Cerebellar cortex (tissue), 1 donor: ENCODE data around the gene ANO7.

ENCODE experiments used
- DNase-seq: peaks from one replicate; pipeline ENCODE4 v3.0.0-alpha.2; 2015; ENCODE audit warnings: low spot score

ANO7 gene

GRCh38 chr2:241157841-241158545, 30.5 kb upstream of the ANO7 start:
- DNase-seq = no peak

GRCh38 chr2:241158546-241158900, 30.0 kb upstream of the ANO7 start:
- DNase-seq = no peak

- no peak for DNase-seq
These were observed 29.4 kb upstream of the ANO7 start for GRCh38 chr2:241159116-241159515.

- DNase-seq = no peak
These were observed 28.2 kb upstream of the ANO7 start for GRCh38 chr2:241160318-241160717.

GRCh38 chr2:241161646-241162281, 26.7 kb upstream of the ANO7 start:
- DNase-seq = peak; percentile 21

- DNase-seq = no peak
These were observed 24.8 kb upstream of the ANO7 start for GRCh38 chr2:241163601-241164118.

- DNase-seq = no peak
These were observed 20.1 kb upstream of the ANO7 start for GRCh38 chr2:241168366-241168765.

GRCh38 chr2:241173557-241173956, 14.9 kb upstream of the ANO7 start:
- DNase-seq = no peak

- no peak for DNase-seq
These were observed 10.7 kb upstream of the ANO7 start for GRCh38 chr2:241177526-241178334.

GRCh38 chr2:241178961-241179360, 9.5 kb upstream of the ANO7 start:
- no peak for DNase-seq

- DNase-seq = no peak
These were observed 8.6 kb upstream of the ANO7 start for GRCh38 chr2:241179899-241180298.

- peak; percentile 19 for DNase-seq
These were observed 8.0 kb upstream of the ANO7 start for GRCh38 chr2:241180495-241180894.

GRCh38 chr2:241182126-241182525, 6.4 kb upstream of the ANO7 start:
- DNase-seq = no peak

GRCh38 chr2:241182531-241183133, 5.8 kb upstream of the ANO7 start:
- DNase-seq = no peak

GRCh38 chr2:241183221-241183620, 5.3 kb upstream of the ANO7 start:
- DNase-seq = no peak

- no peak for DNase-seq
These were observed 3.6 kb upstream of the ANO7 start for GRCh38 chr2:241184901-241185300.

GRCh38 chr2:241185961-241186360, 2.5 kb upstream of the ANO7 start:
- no peak for DNase-seq

- no peak for DNase-seq
These were observed 1.2 kb upstream of the ANO7 start for GRCh38 chr2:241187101-241187917.

GRCh38 chr2:241187918-241188234, 601 bp upstream of the ANO7 start:
- DNase-seq = no peak

- no peak for DNase-seq
These were observed 797 bp downstream of the ANO7 start for GRCh38 chr2:241189093-241189855.

GRCh38 chr2:241189856-241190201, 1.4 kb downstream of the ANO7 start:
- no peak for DNase-seq
